ENCODE data around the gene C10orf71.

GRCh38 chr10:49332333-49332732 is 33.4 kb downstream of the C10orf71 start:
- no peak for TF ChIP-seq RARB (CRISPR knock-in tag; IDR thresholded peaks at IDR 0.05)
- TF ChIP-seq TCF4 (CRISPR knock-in tag; IDR thresholded peaks at IDR 0.05; ENCODE audit: borderline replicate concordance), result no peak
- no peak for TF ChIP-seq PATZ1 (CRISPR knock-in tag; IDR thresholded peaks at IDR 0.05; ENCODE audit: borderline replicate concordance)

All from SK-N-SH treated with all-trans-retinoic acid at 6 μM for 48 hours (cell line).